ENCODE measurements around the gene DNMT3L. TPM values are rescaled to one million over a fixed set of nuclear protein-coding genes. Genes with fewer than 3 reads are reported as not detected.

The DNMT3L gene
- total RNA-seq, 4 donors from 2014 or later, result not detected

GRCh38 chr21:44269090-44269489, 7.4 kb upstream of the DNMT3L start:
- no peak for TF ChIP-seq POLR2AphosphoS5 (IDR thresholded peaks at IDR 0.05)
- no peak for TF ChIP-seq EP300 (IDR thresholded peaks at IDR 0.05)
- TF ChIP-seq, protein P1, sequence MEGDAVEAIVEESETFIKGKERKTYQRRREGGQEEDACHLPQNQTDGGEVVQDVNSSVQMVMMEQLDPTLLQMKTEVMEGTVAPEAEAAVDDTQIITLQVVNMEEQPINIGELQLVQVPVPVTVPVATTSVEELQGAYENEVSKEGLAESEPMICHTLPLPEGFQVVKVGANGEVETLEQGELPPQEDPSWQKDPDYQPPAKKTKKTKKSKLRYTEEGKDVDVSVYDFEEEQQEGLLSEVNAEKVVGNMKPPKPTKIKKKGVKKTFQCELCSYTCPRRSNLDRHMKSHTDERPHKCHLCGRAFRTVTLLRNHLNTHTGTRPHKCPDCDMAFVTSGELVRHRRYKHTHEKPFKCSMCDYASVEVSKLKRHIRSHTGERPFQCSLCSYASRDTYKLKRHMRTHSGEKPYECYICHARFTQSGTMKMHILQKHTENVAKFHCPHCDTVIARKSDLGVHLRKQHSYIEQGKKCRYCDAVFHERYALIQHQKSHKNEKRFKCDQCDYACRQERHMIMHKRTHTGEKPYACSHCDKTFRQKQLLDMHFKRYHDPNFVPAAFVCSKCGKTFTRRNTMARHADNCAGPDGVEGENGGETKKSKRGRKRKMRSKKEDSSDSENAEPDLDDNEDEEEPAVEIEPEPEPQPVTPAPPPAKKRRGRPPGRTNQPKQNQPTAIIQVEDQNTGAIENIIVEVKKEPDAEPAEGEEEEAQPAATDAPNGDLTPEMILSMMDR (IDR thresholded peaks at IDR 0.05), result no peak
- TF ChIP-seq POLR2A (IDR thresholded peaks at IDR 0.05; ENCODE audit: low read depth), result no peak
- H3K27ac ChIP-seq (replicated peaks in 1 of 4), result no peak overlapping the region
- intact Hi-C loops (cut with DNase I), result no loop called here
- DNase-seq (ENCODE audit: extremely low spot score), result no peak
- no peaks in the 10 kb centered on the region for H3K9me3 ChIP-seq
- no peak overlapping the region for H3K4me3 ChIP-seq
- H3K4me1 ChIP-seq, result no peaks in the 10 kb centered on the region
- H3K27me3 ChIP-seq, result peaks cover 0 to 29% (median 0%) of the 10 kb centered on the region in 4 donors
- WGBS, result 88% methylated on average over 8 of the region's 8 CpGs
- H3K36me3 ChIP-seq, result no peaks in the 10 kb centered on the region

GRCh38 chr21:44267655-44268142, 6.0 kb upstream of the DNMT3L start:
- H3K4me1 ChIP-seq, result no peaks in the 10 kb centered on the region
- no peak overlapping the region for H3K4me3 ChIP-seq
- WGBS, result 74% methylated on average over 19 of the region's 19 CpGs
- TF ChIP-seq POLR2AphosphoS5 (IDR thresholded peaks at IDR 0.05) (no peak), EP300 (IDR thresholded peaks at IDR 0.05) (no peak)
- TF ChIP-seq, protein P1 (IDR thresholded peaks at IDR 0.05), result peak in 1 of 3 experiments; percentile 19
- no peak overlapping the region for H3K27ac ChIP-seq (replicated peaks in 1 of 4)
- no peaks in the 10 kb centered on the region for H3K36me3 ChIP-seq
- no peaks in the 10 kb centered on the region for H3K9me3 ChIP-seq
- DNase-seq (ENCODE audit: extremely low spot score), result no peak
- peaks cover 0 to 24% (median 0%) of the 10 kb centered on the region in 4 donors for H3K27me3 ChIP-seq
- intact Hi-C loops (cut with DNase I), result no loop called here

DNA sequence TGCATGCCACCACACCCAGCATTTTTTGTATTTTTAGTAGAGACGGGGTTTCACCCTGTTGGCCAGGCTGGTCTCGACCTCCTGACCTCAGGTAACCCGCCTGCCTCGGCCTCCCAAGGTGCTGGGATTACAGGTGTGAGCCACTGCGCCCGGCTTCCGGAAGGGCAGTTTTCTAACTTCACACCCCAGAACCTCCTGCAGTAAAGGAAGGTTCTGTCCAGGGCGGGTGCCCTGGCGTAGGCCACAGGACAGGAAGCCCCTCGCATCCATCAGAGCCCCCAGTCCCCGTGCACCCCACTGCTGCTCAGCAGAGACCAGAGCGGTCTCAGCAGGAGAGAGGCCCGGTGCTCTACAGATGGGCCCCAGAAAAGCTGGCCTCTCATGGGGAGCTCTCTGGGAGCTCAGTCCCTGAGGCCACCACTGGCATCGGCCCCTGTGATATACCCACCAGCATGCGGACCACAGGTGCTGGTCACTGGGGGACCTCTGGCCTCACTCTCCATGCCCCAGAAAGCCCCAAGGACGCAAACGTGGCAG, 4.1 kb upstream of the DNMT3L start:
- H3K4me1 ChIP-seq, result no peaks in the 10 kb centered on the region
- H3K27me3 ChIP-seq, result peaks cover 0 to 29% (median 0%) of the 10 kb centered on the region in 4 donors
- no peaks in the 10 kb centered on the region for H3K36me3 ChIP-seq
- no peak overlapping the region for H3K4me3 ChIP-seq
- H3K27ac ChIP-seq (replicated peaks in 1 of 4), result no peak overlapping the region
- intact Hi-C loops (cut with DNase I), result no loop called here
- H3K9me3 ChIP-seq, result no peaks in the 10 kb centered on the region
- TF ChIP-seq POLR2A (IDR thresholded peaks at IDR 0.05; ENCODE audit: low read depth) (no peak), POLR2AphosphoS5 (IDR thresholded peaks at IDR 0.05) (no peak), EP300 (IDR thresholded peaks at IDR 0.05) (no peak)
- TF ChIP-seq, protein P1 (IDR thresholded peaks at IDR 0.05), result no peak
- WGBS, result 98% methylated on average over 10 of the region's 17 CpGs
- DNase-seq (ENCODE audit: extremely low spot score), result no peak

GRCh38 chr21:44263768-44264167, 2.1 kb upstream of the DNMT3L start:
- DNase-seq (ENCODE audit: extremely low spot score), result no peak
- Histone ChIP-seq H3K27me3 (peaks cover 0 to 29% (median 0%) of the 10 kb centered on the region in 4 donors), H3K36me3 (no peaks in the 10 kb centered on the region), H3K27ac (replicated peaks in 1 of 4) (no peak overlapping the region), H3K4me3 (no peak overlapping the region), H3K4me1 (no peaks in the 10 kb centered on the region), H3K9me3 (peaks cover 0 to 9% (median 5%) of the 10 kb centered on the region in 4 donors)
- TF ChIP-seq, protein P1 (IDR thresholded peaks at IDR 0.05), result no peak
- no peak for TF ChIP-seq EP300 (IDR thresholded peaks at IDR 0.05)
- WGBS, result 88% methylated on average over 4 of the region's 4 CpGs
- intact Hi-C loops (cut with DNase I), result no loop called here

- DNase-seq (ENCODE audit: extremely low spot score), result no peak
- Histone ChIP-seq H3K9me3 (peaks cover 0 to 9% (median 5%) of the 10 kb centered on the region in 4 donors), H3K36me3 (no peaks in the 10 kb centered on the region), H3K4me3 (no peak overlapping the region), H3K27me3 (peaks cover 0 to 34% (median 0%) of the 10 kb centered on the region in 4 donors), H3K4me1 (no peaks in the 10 kb centered on the region), H3K27ac (replicated peaks in 1 of 4) (no peak overlapping the region)
- no peak for TF ChIP-seq EP300 (IDR thresholded peaks at IDR 0.05)
- TF ChIP-seq POLR2A (IDR thresholded peaks at IDR 0.05; ENCODE audit: low read depth), result no peak
- TF ChIP-seq, protein P1 (IDR thresholded peaks at IDR 0.05), result no peak
- 59% methylated on average over 11 of the region's 18 CpGs for WGBS
- intact Hi-C loops (cut with DNase I), result no loop called here
Measured at GRCh38 chr21:44263221-44263760, 1.6 kb upstream of the DNMT3L start.
